KMS-11 (cell line): ENCODE results near the gene LRRC8D.

Experiments
- H2AFZ ChIP-seq: fragments of 200-600 bp; sonication (generic); 2 replicates; pipeline ENCODE4 v1.6.1; 2016; ENCODE audit warnings: antibody characterized with exemption, mixed run types, low read depth
- H3K27ac ChIP-seq: fragments of 200-600 bp; sonication (generic); 2 replicates; pipeline ENCODE4 v1.6.1; 2016; ENCODE audit warnings: mild to moderate bottlenecking, mixed run types
- H3K27me3 ChIP-seq: fragments of 200-600 bp; sonication (generic); 2 replicates; pipeline ENCODE4 v1.6.1; 2017; ENCODE audit warnings: mild to moderate bottlenecking, low read depth, mixed run types, moderate library complexity; ENCODE audit not compliant: insufficient read depth
- H3K36me3 ChIP-seq: fragments of 200-600 bp; sonication (generic); 2 replicates; pipeline ENCODE4 v1.6.1; 2017; ENCODE audit warnings: mild to moderate bottlenecking, mixed run types; ENCODE audit not compliant: insufficient read depth
- H3K4me1 ChIP-seq: fragments of 200-600 bp; sonication (generic); 2 replicates; pipeline ENCODE4 v1.6.1; 2016; ENCODE audit warnings: mild to moderate bottlenecking, low read depth, mixed run types; ENCODE audit not compliant: poor library complexity, severe bottlenecking
- H3K4me2 ChIP-seq: fragments of 200-600 bp; sonication (generic); 2 replicates; pipeline ENCODE4 v1.7.0; 2016; ENCODE audit warnings: mild to moderate bottlenecking, mixed run types
- H3K4me3 ChIP-seq: fragments of 200-600 bp; sonication (generic); IDR thresholded peaks from 2 replicates; pipeline ENCODE4 v1.6.1; 2017; ENCODE audit warnings: low read depth, low read length, mixed read lengths; ENCODE audit not compliant: insufficient read depth
- H3K79me2 ChIP-seq: fragments of 200-600 bp; sonication (generic); 2 replicates; pipeline ENCODE4 v1.6.1; 2016; ENCODE audit warnings: low read depth, mixed run types; ENCODE audit not compliant: insufficient read depth
- H3K9ac ChIP-seq: fragments of 200-600 bp; sonication (generic); 2 replicates; pipeline ENCODE4 v1.6.1; 2016; ENCODE audit warnings: mild to moderate bottlenecking, mixed run types
- H4K20me1 ChIP-seq: fragments of 200-600 bp; sonication (generic); 2 replicates; pipeline ENCODE4 v1.6.1; 2016; ENCODE audit warnings: mild to moderate bottlenecking, mixed run types; ENCODE audit not compliant: insufficient read depth
- TF ChIP-seq, protein P1 (sequence below): fragments of 200-600 bp; sonication (generic); conservative IDR thresholded peaks from 2 replicates; pipeline ENCODE4 v1.6.1; 2017; ENCODE audit warnings: low read depth, mild to moderate bottlenecking, antibody characterized with exemption, low read length, moderate library complexity, mixed read lengths

The LRRC8D gene

DNA sequence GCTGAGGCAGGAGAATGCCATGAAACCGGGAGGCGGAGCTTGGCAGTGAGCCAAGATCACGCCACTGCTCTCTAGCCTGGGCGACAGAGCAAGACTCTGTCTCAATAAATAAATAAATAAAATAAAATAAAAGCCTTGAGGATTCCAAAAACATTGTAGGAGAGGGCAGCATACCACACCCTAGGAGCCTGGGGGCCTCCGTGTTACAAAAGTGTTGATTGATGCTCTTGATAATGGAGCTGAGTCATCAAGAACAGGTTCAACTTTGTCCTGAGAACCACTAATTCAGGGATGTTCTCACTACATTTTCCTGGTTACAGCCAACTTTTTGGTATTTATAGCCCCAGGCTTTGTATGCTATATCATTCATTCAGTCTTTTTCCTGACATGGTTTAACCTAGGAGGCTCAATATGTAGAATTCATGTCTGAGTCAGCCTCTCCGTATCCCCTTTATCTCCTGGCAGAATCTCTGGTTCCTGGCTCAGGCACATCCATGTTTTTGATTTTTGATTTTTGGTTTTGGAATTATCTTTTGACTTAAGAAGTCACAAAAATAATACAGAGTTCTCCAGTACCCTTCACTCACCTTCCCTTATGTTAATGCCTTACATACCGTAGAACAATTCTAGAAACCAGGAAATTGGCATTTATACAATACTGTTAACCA, 69.4 kb downstream of the LRRC8D start:
- no peak overlapping the region for H2AFZ ChIP-seq
- H4K20me1 ChIP-seq, result no peaks in the 10 kb centered on the region
- no peaks in the 10 kb centered on the region for H3K79me2 ChIP-seq
- no peaks in the 10 kb centered on the region for H3K4me1 ChIP-seq
- H3K36me3 ChIP-seq, result no peaks in the 10 kb centered on the region
- TF ChIP-seq, protein P1, sequence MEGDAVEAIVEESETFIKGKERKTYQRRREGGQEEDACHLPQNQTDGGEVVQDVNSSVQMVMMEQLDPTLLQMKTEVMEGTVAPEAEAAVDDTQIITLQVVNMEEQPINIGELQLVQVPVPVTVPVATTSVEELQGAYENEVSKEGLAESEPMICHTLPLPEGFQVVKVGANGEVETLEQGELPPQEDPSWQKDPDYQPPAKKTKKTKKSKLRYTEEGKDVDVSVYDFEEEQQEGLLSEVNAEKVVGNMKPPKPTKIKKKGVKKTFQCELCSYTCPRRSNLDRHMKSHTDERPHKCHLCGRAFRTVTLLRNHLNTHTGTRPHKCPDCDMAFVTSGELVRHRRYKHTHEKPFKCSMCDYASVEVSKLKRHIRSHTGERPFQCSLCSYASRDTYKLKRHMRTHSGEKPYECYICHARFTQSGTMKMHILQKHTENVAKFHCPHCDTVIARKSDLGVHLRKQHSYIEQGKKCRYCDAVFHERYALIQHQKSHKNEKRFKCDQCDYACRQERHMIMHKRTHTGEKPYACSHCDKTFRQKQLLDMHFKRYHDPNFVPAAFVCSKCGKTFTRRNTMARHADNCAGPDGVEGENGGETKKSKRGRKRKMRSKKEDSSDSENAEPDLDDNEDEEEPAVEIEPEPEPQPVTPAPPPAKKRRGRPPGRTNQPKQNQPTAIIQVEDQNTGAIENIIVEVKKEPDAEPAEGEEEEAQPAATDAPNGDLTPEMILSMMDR, result no peak
- H3K27me3 ChIP-seq, result no peaks in the 10 kb centered on the region
- no peak overlapping the region for H3K4me2 ChIP-seq
- no peak overlapping the region for H3K4me3 ChIP-seq
- H3K9ac ChIP-seq, result no peak overlapping the region
- H3K27ac ChIP-seq, result no peak overlapping the region

- H3K4me3 ChIP-seq, result no peak overlapping the region
Observed at GRCh38 chr1:89892816-89893215, 72.0 kb downstream of the LRRC8D start.

GRCh38 chr1:89894210-89895201, 73.7 kb downstream of the LRRC8D start:
- H3K36me3 ChIP-seq, result no peaks in the 10 kb centered on the region
- TF ChIP-seq, protein P1, result no peak
- H3K4me2 ChIP-seq, result no peak overlapping the region
- H3K27ac ChIP-seq, result no peak overlapping the region
- H3K4me1 ChIP-seq, result no peaks in the 10 kb centered on the region
- no peak overlapping the region for H3K9ac ChIP-seq
- H4K20me1 ChIP-seq, result no peaks in the 10 kb centered on the region
- H3K27me3 ChIP-seq, result no peaks in the 10 kb centered on the region
- H3K79me2 ChIP-seq, result no peaks in the 10 kb centered on the region
- H3K4me3 ChIP-seq, result no peak overlapping the region
- no peak overlapping the region for H2AFZ ChIP-seq

More at GRCh38 chr1:89892816-89893215, 72.0 kb downstream of the LRRC8D start:
- no peaks in the 10 kb centered on the region for H3K79me2 ChIP-seq
- H3K27me3 ChIP-seq, result no peaks in the 10 kb centered on the region
- TF ChIP-seq, protein P1, result no peak
- H3K9ac ChIP-seq, result no peak overlapping the region
- H3K27ac ChIP-seq, result no peak overlapping the region
- no peaks in the 10 kb centered on the region for H3K36me3 ChIP-seq
- no peaks in the 10 kb centered on the region for H3K4me1 ChIP-seq
- H2AFZ ChIP-seq, result no peak overlapping the region
- no peaks in the 10 kb centered on the region for H4K20me1 ChIP-seq
- H3K4me2 ChIP-seq, result no peak overlapping the region

GRCh38 chr1:89896105-89896942, 75.5 kb downstream of the LRRC8D start:
- Histone ChIP-seq H3K27ac (no peak overlapping the region), H3K36me3 (no peaks in the 10 kb centered on the region), H3K79me2 (no peaks in the 10 kb centered on the region), H2AFZ (no peak overlapping the region), H4K20me1 (no peaks in the 10 kb centered on the region), H3K4me2 (no peak overlapping the region), H3K4me3 (no peak overlapping the region), H3K27me3 (no peaks in the 10 kb centered on the region), H3K9ac (no peak overlapping the region), H3K4me1 (no peaks in the 10 kb centered on the region)
- TF ChIP-seq, protein P1, result no peak
